NOMO-1 treated with DMSO at 0.1 percent for 48 hours (cell line): ENCODE results near the gene PILRA.
"Not testable (repeated sequence)": the region's sequence is repeated elsewhere in the genome, so short reads cannot be mapped to it uniquely, and the experiment has no call there.

ENCODE experiments used
- DNase-seq: peaks from one replicate; lab custom pipeline; 2025; ENCODE audit not compliant: unreplicated experiment; lab: John Stamatoyannopoulos, UW

Gene PILRA

GRCh38 chr7:100357131-100357561, 16.1 kb upstream of the PILRA start:
- no peak for DNase-seq

DNA sequence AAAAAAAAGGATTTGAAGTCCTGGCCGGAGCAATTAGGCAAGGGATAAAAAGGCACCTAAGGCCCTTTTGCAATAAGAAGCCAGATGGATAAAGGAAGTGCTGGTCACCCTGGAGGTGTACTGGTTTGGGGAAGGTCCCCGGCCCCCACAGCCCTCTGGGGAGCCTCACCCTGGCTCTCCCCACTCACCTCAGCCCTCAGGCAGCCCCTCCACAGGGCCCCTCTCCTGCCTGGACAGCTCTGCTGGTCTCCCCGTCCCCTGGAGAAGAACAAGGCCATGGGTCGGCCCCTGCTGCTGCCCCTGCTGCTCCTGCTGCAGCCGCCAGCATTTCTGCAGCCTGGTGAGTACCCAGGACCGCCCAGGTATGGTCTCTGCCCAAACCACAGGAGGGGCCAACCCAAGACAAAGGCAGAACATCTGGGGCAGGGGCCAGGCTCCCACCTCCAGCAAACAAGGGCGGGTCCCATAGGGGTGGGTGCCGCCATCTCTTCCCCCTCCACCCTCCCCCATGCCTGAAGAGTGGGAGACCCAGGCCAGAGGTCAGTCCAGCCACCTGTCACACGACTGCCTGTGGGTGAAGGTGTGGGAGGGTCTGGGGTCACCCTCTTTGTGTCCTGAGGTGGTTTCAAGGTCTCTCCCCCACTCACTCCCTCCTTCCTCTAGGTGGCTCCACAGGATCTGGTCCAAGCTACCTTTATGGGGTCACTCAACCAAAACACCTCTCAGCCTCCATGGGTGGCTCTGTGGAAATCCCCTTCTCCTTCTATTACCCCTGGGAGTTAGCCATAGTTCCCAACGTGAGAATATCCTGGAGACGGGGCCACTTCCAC, 15.0 kb upstream of the PILRA start, which contains the start of gene PILRB:
TSS of gene PILRB (plus strand) at position 91 of the 830 bp plus-strand sequence. CDS start at position 277, 186 bp downstream.
- DNase-seq = no peak

GRCh38 chr7:100358857-100359212, 14.5 kb upstream of the PILRA start:
- DNase-seq = no peak

DNA sequence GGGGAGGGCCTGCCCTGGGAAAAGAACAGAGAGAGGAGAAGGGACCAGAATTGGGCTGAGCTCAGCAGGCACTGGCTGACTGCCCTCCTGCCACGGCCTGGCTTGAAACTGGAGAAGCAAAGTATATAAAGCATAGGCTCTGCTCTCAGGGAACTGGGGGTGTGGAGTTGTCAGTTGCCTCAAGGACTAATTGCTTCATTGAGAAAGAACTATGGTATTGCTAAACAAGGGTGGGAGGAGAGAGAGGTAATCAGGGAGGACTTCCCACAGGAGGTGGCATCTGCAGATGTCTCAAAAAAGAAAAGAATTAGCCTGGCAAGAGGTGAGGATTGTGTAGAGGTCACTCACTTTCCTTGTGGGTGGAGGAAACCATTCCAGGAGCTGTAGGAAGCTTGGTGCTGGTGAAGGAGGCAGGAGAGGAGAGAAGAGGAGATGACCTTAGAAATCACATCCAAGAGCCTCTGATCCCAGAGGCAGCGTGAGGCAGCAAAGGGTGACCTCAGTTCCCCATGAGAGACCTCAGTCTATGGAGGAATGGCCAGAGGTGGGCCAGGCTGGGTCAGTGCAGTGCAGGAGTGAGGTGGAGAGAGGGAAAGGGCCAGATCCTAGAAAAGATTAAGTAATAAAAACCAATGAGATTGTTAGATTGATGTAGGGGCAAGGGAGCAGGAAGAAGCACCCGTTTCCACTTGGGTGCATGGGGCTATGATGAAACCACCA, 13.0 kb upstream of the PILRA start:
- peak; percentile 74 for DNase-seq

DNA sequence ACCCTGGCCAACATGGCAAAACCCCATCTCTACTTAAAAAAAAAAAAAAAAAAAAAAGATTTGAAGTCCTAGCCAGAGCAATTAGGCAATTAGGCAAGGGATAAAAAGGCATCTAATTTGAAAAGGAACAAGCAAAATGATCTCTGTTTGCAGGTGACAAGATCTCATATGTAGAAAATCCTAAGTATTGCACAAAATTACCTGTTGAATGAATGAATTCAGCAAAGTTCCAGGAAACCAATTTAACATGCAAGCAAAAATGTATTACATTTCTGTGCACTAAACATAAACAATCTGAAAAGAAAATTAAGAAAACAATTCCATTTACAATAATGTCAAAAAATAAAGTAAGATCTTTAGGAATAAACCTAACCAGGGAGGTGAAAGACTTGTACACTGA, 10.2 kb upstream of the PILRA start:
- DNase-seq = no peak

DNA sequence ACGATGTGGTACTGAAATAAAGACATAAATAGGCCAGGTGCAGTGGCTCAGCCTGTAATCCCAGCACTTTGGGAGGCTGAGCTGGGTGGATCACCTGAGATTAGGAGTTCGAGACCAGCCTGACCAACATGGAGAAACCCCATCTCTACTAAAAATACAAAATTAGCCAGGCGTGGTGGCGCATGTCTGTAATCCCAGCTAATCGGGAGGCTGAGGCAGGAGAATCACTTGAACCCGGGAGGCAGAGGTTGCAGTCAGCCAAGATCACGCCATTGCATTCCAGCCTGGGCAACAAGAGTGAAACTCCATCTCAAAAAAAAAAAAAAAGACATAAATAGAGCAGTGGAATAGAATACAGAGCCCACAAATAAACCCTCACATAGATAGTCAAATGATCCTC, 9.5 kb upstream of the PILRA start:
- DNase-seq = not testable (repeated sequence)

DNA sequence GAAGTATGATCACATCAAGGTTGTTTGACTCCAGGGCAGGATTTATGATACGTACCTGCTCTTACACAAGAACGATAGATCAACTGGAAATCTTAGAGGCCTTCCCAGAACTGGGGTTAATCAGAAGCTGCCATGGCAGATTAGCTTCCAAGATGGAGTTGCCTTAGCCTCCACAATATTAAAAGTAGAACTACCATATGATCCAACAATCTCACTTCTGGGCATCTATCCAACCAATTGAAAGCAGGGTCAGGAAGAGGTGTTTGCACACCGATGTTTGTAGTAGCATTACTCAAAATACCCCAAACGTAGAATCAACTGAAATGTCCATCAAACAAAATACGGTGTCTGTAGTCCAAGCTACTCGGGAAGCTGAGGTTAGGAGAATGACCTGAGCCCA, 8.8 kb upstream of the PILRA start:
- no peak for DNase-seq

- DNase-seq = not testable (repeated sequence)
Measured at GRCh38 chr7:100365998-100366367, 7.3 kb upstream of the PILRA start.

- DNase-seq = no peak
Measured at GRCh38 chr7:100366411-100367250, 6.7 kb upstream of the PILRA start.

DNA sequence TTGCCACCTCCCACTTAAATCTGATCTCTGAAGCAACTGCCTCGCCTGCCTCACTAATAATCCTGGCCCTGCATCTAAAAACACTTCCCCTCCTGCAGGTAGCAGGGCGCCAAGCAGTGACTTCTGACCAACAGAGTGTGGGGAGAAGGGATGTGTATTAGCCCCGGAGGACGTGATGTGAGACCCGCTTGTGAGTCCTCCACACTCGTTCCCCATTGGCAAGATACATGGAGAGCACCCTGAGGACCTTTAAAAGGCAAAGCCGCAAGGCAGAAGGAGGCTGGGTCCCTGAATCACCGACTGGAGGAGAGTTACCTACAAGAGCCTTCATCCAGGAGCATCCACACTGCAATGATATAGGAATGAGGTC, 6.1 kb upstream of the PILRA start:
- no peak for DNase-seq

- DNase-seq = peak; percentile 21
Measured at GRCh38 chr7:100367676-100368613, 5.3 kb upstream of the PILRA start.

- peak; percentile 100 for DNase-seq
Measured at GRCh38 chr7:100369105-100369504, 4.2 kb upstream of the PILRA start.

DNA sequence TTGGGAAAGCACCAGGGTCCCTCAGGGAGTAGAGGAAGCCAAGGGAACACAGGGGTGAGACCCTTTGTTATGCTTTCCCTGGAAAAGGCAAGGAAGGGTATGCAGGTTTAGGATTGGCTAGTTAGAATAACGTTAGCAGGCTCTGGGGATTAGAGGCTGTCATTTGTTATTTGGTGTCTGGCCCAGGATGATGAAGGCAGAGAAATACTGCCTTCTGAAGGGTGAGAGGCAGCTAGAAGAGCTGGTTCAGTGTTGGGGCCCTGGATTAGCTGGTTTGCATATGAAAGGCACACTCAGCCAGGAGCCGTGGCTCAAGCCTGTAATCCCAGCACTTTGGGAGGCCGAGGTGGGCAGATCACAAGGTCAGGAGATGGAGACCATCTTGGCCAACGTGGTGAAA, 3.0 kb upstream of the PILRA start:
- DNase-seq = no peak

- no peak for DNase-seq
Measured at GRCh38 chr7:100370746-100371145, 2.5 kb upstream of the PILRA start.

DNA sequence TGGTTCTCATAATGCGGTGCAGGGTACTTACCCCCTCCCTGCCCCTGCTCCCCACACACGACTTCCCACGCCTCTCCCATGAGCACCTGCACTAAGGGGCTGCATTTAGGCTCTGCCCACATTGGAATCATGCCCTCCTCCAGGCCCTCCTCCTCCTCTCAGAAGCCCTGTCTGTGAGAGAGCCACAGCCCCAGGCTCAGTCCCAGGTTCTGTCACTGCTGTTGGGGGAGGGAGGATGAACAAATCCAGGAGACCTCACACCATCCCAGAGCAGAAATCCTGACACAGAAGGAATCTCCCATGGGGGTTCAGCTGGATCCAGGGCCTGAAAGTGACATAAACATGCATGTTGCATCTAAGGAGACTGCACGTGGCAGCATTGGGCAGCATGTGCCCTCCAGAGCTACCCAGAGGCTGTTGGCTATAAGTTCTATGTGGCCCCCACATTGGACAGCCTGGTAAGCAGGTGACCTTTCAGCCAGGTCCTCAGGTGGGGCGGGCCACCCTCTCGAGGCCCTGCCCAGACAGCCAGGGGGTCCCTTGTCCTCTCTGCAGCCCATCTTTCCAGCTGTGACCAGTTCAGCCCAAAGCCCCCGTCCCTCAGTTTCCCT, 1.6 kb upstream of the PILRA start:
- no peak for DNase-seq

- DNase-seq = peak; percentile 96
Measured at GRCh38 chr7:100372256-100372655, 1.0 kb upstream of the PILRA start.

- DNase-seq = peak; percentile 56
Measured at GRCh38 chr7:100372694-100373093, 593 bp upstream of the PILRA start.

- DNase-seq = peak; percentile 27
Measured at GRCh38 chr7:100373870-100374598, 747 bp downstream of the PILRA start.

DNA sequence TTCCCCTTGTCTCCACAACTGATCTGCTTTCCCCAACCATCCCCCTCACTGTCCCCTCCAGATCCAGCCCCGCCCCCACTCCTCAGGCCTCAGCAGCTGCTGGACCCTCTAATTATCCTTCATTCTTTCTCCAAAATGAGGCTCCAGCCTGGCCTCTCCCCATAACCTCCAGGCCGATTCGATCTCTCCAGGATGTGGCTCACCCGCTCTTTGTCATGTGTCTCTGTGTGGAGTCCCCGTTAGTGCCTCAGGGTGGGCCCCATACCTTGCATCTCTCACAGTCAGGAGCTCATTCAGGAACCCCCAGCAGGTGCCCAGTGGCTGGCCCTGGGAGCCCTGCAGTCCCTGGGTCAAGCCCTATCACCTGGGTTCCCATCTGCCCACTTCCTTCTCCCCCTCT, 1.3 kb downstream of the PILRA start:
- DNase-seq = no peak
